IMR-90 (cell line): Measurements from ENCODE around the gene SNRNP27. TPM values are rescaled to one million over a fixed set of nuclear protein-coding genes. Genes with fewer than 3 reads are reported as not detected.

Experiments
- ATAC-seq: fragments of 200-7000 bp; cut with Tn5 transposase; 2 replicates; pipeline ENCODE4 v1.9.1; 2020; ENCODE audit warnings: low read depth, mild to moderate bottlenecking, moderate library complexity
- BruUV-seq: library from RNA; stranded (reverse); fragments of 400-500 nt; replicated peaks from 2 replicates; lab custom pipeline; 2021; lab: Mats Ljungman, UMichigan
- CTCF ChIA-PET: fragments of 300-600 bp; formaldehyde crosslinking; extraction: SDS; loops from one replicate; lab custom pipeline; 2021; ENCODE audit warnings: antibody characterized with exemption; lab: Yijun Ruan, JAX
- POLR2A ChIA-PET: fragments of 300-600 bp; sonication (Branson Sonifier 250); formaldehyde crosslinking; loops from one replicate; lab custom pipeline; 2022; ENCODE audit warnings: antibody characterized with exemption; ENCODE audit not compliant: unreplicated experiment; lab: Charles Lee
- DNase-seq: peaks from one replicate; pipeline ENCODE4 v3.0.0; 2013
- H2AFZ ChIP-seq: replicated peaks from 2 replicates; pipeline ENCODE3; 2013; ENCODE audit warnings: low read length, mild to moderate bottlenecking; ENCODE audit not compliant: poor library complexity
- H2AK5ac ChIP-seq: 2 replicates; pipeline ENCODE4 v1.6.1; 2013; ENCODE audit warnings: low read depth, low read length, inconsistent platforms
- H2AK9ac ChIP-seq: replicated peaks from 2 replicates; pipeline ENCODE3; 2013; ENCODE audit warnings: mild to moderate bottlenecking, low read depth, low read length, moderate library complexity; ENCODE audit not compliant: poor library complexity
- H2BK120ac ChIP-seq: 2 replicates; pipeline ENCODE4 v1.6.1; 2013; ENCODE audit warnings: low read depth, low read length, inconsistent platforms
- H2BK15ac ChIP-seq: 3 replicates; pipeline ENCODE4 v1.6.1; 2013; ENCODE audit warnings: low read depth, low read length, inconsistent platforms
- H2BK20ac ChIP-seq: 2 replicates; pipeline ENCODE4 v1.6.1; 2013; ENCODE audit warnings: low read depth, mild to moderate bottlenecking, inconsistent platforms, low read length, moderate library complexity
- H2BK5ac ChIP-seq: 2 replicates; pipeline ENCODE4 v1.6.1; 2013; ENCODE audit warnings: mild to moderate bottlenecking, low read depth, low read length, inconsistent platforms; ENCODE audit not compliant: poor library complexity, severe bottlenecking
- H3K14ac ChIP-seq: replicated peaks from 2 replicates; pipeline ENCODE4 v1.6.1; 2013; ENCODE audit warnings: low read depth, low read length, inconsistent platforms
- H3K18ac ChIP-seq: 2 replicates; pipeline ENCODE4 v1.6.1; 2013; ENCODE audit warnings: low read depth, low read length, control low read depth
- H3K23ac ChIP-seq: 2 replicates; pipeline ENCODE4 v1.6.1; 2013; ENCODE audit warnings: low read depth, low read length, inconsistent platforms
- H3K27ac ChIP-seq: 2 replicates; pipeline ENCODE4 v1.5.1; 2013; ENCODE audit warnings: mild to moderate bottlenecking, control low read depth, low read length; ENCODE audit not compliant: insufficient read depth
- H3K27me3 ChIP-seq: 2 replicates; pipeline ENCODE4 v1.6.1; 2013; ENCODE audit warnings: low read length; ENCODE audit not compliant: control insufficient read depth, insufficient read depth
- H3K36me3 ChIP-seq: 2 replicates; pipeline ENCODE4 v1.6.1; 2013; ENCODE audit warnings: low read length, mixed read lengths; ENCODE audit not compliant: control insufficient read depth, insufficient read depth
- H3K4ac ChIP-seq: 2 replicates; pipeline ENCODE4 v1.6.1; 2013; ENCODE audit warnings: low read depth, low read length, inconsistent platforms
- H3K4me1 ChIP-seq: 2 replicates; pipeline ENCODE4 v1.6.1; 2013; ENCODE audit warnings: low read length, mixed read lengths; ENCODE audit not compliant: control insufficient read depth, insufficient read depth
- H3K4me2 ChIP-seq: 2 replicates; pipeline ENCODE4 v1.6.1; 2013; ENCODE audit warnings: low read depth, mild to moderate bottlenecking, control low read depth, low read length, moderate library complexity
- H3K4me3 ChIP-seq: 2 replicates; pipeline ENCODE4 v1.5.1; 2013; ENCODE audit warnings: low read depth, mild to moderate bottlenecking, control low read depth, low read length, moderate library complexity; ENCODE audit not compliant: insufficient read depth
- H3K56ac ChIP-seq: 2 replicates; pipeline ENCODE4 v1.6.1; 2013; ENCODE audit warnings: low read length, inconsistent platforms; ENCODE audit not compliant: insufficient read depth; ENCODE audit errors: extremely low read depth
- H3K79me1 ChIP-seq, 2 experiments: 2 replicates each; pipeline ENCODE4 v1.6.1; 2013; ENCODE audit warnings: low read length in 2 of 2, inconsistent platforms in 1 of 2, low read depth in 1 of 2
- H3K9ac ChIP-seq: 2 replicates; pipeline ENCODE4 v1.6.1; 2013; ENCODE audit warnings: low read depth, low read length, control low read depth
- H3K9me1 ChIP-seq: 2 replicates; pipeline ENCODE4 v1.6.1; 2013; ENCODE audit warnings: low read length, inconsistent platforms; ENCODE audit not compliant: insufficient read depth
- H3K9me3 ChIP-seq: 2 replicates; pipeline ENCODE4 v1.6.1; 2013; ENCODE audit warnings: low read length; ENCODE audit not compliant: control insufficient read depth, insufficient read depth
- H4K20me1 ChIP-seq: 2 replicates; pipeline ENCODE4 v1.6.1; 2013; ENCODE audit warnings: low read length, inconsistent platforms; ENCODE audit not compliant: insufficient read depth
- H4K5ac ChIP-seq: 2 replicates; pipeline ENCODE4 v1.6.1; 2013; ENCODE audit warnings: mild to moderate bottlenecking, low read depth, low read length, control low read depth
- H4K8ac ChIP-seq, 2 experiments: 2 replicates each; pipeline ENCODE4 v1.6.1; 2013; ENCODE audit warnings: low read depth in 2 of 2, low read length in 2 of 2, control low read depth in 1 of 2, inconsistent platforms in 1 of 2
- H4K91ac ChIP-seq: 2 replicates; pipeline ENCODE4 v1.6.1; 2013; ENCODE audit warnings: low read depth, low read length, inconsistent platforms; ENCODE audit not compliant: insufficient read depth
- BHLHE40 ChIP-seq: fragments of 150-350 bp; IDR thresholded peaks from 2 replicates; pipeline ENCODE4 v1.6.1; 2016; ENCODE audit warnings: mild to moderate bottlenecking, low read depth, low read length
- CEBPB ChIP-seq: IDR thresholded peaks from 2 replicates; pipeline ENCODE4 v1.6.1; 2012; ENCODE audit warnings: low read depth, low read length, improper control_type of control experiment
- CHD1 ChIP-seq: IDR thresholded peaks from 2 replicates; pipeline ENCODE4 v1.6.1; 2012; ENCODE audit warnings: low read depth, low read length, improper control_type of control experiment
- FOS ChIP-seq: fragments of 150-350 bp; IDR thresholded peaks from 2 replicates; pipeline ENCODE4 v1.6.1; 2016; ENCODE audit warnings: low read depth, low read length
- MAZ ChIP-seq: IDR thresholded peaks from 2 replicates; pipeline ENCODE4 v1.6.1; 2012; ENCODE audit warnings: low read depth, mild to moderate bottlenecking, low read length, improper control_type of control experiment, moderate library complexity, borderline replicate concordance
- MXI1 ChIP-seq: IDR thresholded peaks from 2 replicates; pipeline ENCODE4 v1.6.1; 2012; ENCODE audit warnings: low read depth, mild to moderate bottlenecking, low read length, moderate library complexity, borderline replicate concordance
- NFE2L2 ChIP-seq: fragments of 150-350 bp; IDR thresholded peaks from 2 replicates; pipeline ENCODE4 v1.6.1; 2016; ENCODE audit warnings: low read depth, mild to moderate bottlenecking, low read length
- POLR2A ChIP-seq: IDR thresholded peaks from 2 replicates; pipeline ENCODE4 v1.6.1; 2012; ENCODE audit warnings: mild to moderate bottlenecking, low read depth, low read length
- RAD21 ChIP-seq: IDR thresholded peaks from 2 replicates; pipeline ENCODE4 v1.6.1; 2012; ENCODE audit warnings: low read length, improper control_type of control experiment
- RCOR1 ChIP-seq: IDR thresholded peaks from 2 replicates; pipeline ENCODE4 v1.6.1; 2012; ENCODE audit warnings: mild to moderate bottlenecking, low read length, improper control_type of control experiment; ENCODE audit not compliant: insufficient replicate concordance
- RFX5 ChIP-seq: IDR thresholded peaks from 2 replicates; pipeline ENCODE4 v1.8.0; 2012; ENCODE audit warnings: low read depth, mild to moderate bottlenecking, low read length, moderate library complexity
- SMC3 ChIP-seq: fragments of 150-350 bp; IDR thresholded peaks from 2 replicates; pipeline ENCODE4 v1.6.1; 2016; ENCODE audit warnings: low read depth, mild to moderate bottlenecking, antibody characterized with exemption, low read length, moderate library complexity
- WGBS, 2 experiments: methylation state at CpG; one replicate each; pipeline versions ENCODE4 v1.1.5 to v1.1.7; 2013; ENCODE audit warnings: missing lambda C conversion rate in 2 of 2; ENCODE audit not compliant: insufficient read length in 1 of 2; ENCODE audit errors: extremely low coverage in 2 of 2; 5-methylcytosine and 5-hydroxymethylcytosine counted together
- dilution Hi-C: fragments of 300-500 bp; cut with HindIII; formaldehyde crosslinking; loops from one replicate; pipeline ENCODE4 v1.14.3; 2018; ENCODE audit warnings: low sequenced_read_pairs; ENCODE audit not compliant: unreplicated experiment
- in situ Hi-C: fragments of 300-500 bp; cut with MboI; formaldehyde crosslinking; loops from 3 replicates; pipeline ENCODE4 v1.14.3; 2019; ENCODE audit warnings: low sequenced_read_pairs, inconsistent platforms, mixed read lengths
- intact Hi-C: fragments of 100-400 bp; cut with micrococcal nuclease; formaldehyde crosslinking; loops from 2 replicates; pipeline ENCODE4 v1.10.0; 2022
- polyA plus RNA-seq, 3 experiments: library from polyadenylated mRNA; depleted of rRNA; stranded (reverse); fragments of >200 nt; gene quantifications; 2 replicates each; pipeline ENCODE4 v1.2.3, GENCODE V29; 2012; ENCODE audit warnings: low replicate concordance in 1 of 3
- total RNA-seq: library from RNA; depleted of rRNA; stranded (reverse); fragments of >200 nt; gene quantifications from 2 replicates; pipeline ENCODE4 v1.2.3, GENCODE V29; 2012
- TF ChIP-seq, protein P1 (sequence below): fragments of 150-350 bp; IDR thresholded peaks from 2 replicates; pipeline ENCODE4 v1.6.1; 2016; ENCODE audit warnings: low read depth, mild to moderate bottlenecking, low read length, moderate library complexity, borderline replicate concordance
- TF ChIP-seq, protein P2 (sequence below): fragments of 150-350 bp; IDR thresholded peaks from 2 replicates; pipeline ENCODE4 v1.6.1; 2017; ENCODE audit warnings: mild to moderate bottlenecking, antibody characterized with exemption, low read length, low read depth
- TF ChIP-seq, protein P3 (sequence below): conservative IDR thresholded peaks from 2 replicates; pipeline ENCODE4 v1.5.1; 2012; ENCODE audit warnings: mild to moderate bottlenecking, low read depth, low read length, improper control_type of control experiment

The SNRNP27 gene
- total and polyA plus RNA-seq, 2 of the 4 experiments (the other 2 are of a cell fraction): 8.8 to 48.3 TPM

DNA sequence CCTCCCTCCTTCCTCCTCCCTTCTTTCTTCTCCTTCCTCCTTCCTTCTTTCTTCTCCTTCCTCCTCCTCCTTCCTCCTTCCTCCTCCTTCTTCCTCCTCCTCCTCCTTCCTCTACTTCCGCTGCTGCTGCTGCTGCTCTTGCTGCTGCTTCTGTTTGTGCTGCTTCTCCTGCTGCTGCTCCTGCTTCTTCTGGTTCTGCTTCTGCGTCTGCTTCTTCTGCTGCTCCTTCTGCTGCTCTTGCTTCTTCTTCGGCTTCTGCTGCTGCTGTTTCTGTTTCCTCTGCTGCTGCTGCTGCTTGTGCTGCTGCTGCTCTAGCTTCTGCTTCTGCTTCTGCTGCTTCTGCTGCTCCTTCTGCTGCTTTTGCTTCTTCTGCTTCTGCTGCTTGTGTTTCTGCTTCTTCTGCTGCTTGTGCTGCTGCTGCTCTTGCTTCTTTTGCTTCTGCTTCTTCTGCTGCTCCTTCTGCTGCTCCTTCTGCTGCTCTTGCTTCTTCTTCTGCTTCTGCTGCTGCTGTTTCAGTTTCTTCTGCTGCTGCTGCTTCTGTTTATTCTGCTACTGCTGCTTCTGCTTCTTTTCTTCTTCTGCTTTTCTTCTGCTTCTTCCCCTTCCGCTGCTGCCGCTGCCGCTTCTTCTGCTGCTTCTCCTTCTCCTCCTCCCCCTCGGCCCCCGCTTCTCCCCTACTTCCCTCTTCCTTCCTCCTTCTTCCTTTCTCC lies 8.6 kb downstream of the SNRNP27 start:
- no peak overlapping the region for H3K27ac ChIP-seq
- dilution Hi-C loops: no loop called here
- H3K4me1 ChIP-seq: no peaks in the 10 kb centered on the region
- TF ChIP-seq MAZ (no peak), BHLHE40 (no peak), POLR2A (no peak), RFX5 (no peak), MXI1 (no peak), RAD21 (no peak), FOS (no peak), CEBPB (no peak), CHD1 (no peak), NFE2L2 (no peak), RCOR1 (no peak), SMC3 (no peak)
- TF ChIP-seq, protein P1, sequence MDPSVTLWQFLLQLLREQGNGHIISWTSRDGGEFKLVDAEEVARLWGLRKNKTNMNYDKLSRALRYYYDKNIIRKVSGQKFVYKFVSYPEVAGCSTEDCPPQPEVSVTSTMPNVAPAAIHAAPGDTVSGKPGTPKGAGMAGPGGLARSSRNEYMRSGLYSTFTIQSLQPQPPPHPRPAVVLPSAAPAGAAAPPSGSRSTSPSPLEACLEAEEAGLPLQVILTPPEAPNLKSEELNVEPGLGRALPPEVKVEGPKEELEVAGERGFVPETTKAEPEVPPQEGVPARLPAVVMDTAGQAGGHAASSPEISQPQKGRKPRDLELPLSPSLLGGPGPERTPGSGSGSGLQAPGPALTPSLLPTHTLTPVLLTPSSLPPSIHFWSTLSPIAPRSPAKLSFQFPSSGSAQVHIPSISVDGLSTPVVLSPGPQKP: no peak
- TF ChIP-seq, protein P2, sequence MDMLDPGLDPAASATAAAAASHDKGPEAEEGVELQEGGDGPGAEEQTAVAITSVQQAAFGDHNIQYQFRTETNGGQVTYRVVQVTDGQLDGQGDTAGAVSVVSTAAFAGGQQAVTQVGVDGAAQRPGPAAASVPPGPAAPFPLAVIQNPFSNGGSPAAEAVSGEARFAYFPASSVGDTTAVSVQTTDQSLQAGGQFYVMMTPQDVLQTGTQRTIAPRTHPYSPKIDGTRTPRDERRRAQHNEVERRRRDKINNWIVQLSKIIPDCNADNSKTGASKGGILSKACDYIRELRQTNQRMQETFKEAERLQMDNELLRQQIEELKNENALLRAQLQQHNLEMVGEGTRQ: no peak
- TF ChIP-seq, protein P3, sequence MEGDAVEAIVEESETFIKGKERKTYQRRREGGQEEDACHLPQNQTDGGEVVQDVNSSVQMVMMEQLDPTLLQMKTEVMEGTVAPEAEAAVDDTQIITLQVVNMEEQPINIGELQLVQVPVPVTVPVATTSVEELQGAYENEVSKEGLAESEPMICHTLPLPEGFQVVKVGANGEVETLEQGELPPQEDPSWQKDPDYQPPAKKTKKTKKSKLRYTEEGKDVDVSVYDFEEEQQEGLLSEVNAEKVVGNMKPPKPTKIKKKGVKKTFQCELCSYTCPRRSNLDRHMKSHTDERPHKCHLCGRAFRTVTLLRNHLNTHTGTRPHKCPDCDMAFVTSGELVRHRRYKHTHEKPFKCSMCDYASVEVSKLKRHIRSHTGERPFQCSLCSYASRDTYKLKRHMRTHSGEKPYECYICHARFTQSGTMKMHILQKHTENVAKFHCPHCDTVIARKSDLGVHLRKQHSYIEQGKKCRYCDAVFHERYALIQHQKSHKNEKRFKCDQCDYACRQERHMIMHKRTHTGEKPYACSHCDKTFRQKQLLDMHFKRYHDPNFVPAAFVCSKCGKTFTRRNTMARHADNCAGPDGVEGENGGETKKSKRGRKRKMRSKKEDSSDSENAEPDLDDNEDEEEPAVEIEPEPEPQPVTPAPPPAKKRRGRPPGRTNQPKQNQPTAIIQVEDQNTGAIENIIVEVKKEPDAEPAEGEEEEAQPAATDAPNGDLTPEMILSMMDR: no peak

More for the DNA sequence above, 8.6 kb downstream of the SNRNP27 start:
- H2BK20ac ChIP-seq: no peak overlapping the region
- H2BK15ac ChIP-seq: no peak overlapping the region
- H3K14ac ChIP-seq: no peak overlapping the region
- no peaks in the 10 kb centered on the region for H4K20me1 ChIP-seq
- H2BK120ac ChIP-seq: no peak overlapping the region
- H4K5ac ChIP-seq: no peak overlapping the region
- no peak overlapping the region for H2AK9ac ChIP-seq
- no peaks in the 10 kb centered on the region for H3K27me3 ChIP-seq
- no peaks in the 10 kb centered on the region for H3K9me3 ChIP-seq
- no peak overlapping the region for H3K9ac ChIP-seq
- no peak overlapping the region for H3K23ac ChIP-seq
- ChIA-PET CTCF (no interaction called here), POLR2A (interaction anchor here (0.8 kb wide), 1 partner anchor 12 kb away, joined by 3 read pairs; no protein-coding TSS in a partner anchor)
- H3K56ac ChIP-seq: no peak overlapping the region
- no peak overlapping the region for H3K4me2 ChIP-seq
- no peak for ATAC-seq
- BruUV-seq: no TSS peak
- no peak overlapping the region for H4K91ac ChIP-seq
- H2BK5ac ChIP-seq: no peak overlapping the region
- H3K4ac ChIP-seq: no peak overlapping the region
- H3K4me3 ChIP-seq: no peak overlapping the region
- H2AK5ac ChIP-seq: no peak overlapping the region
- WGBS, 2 experiments: 84% methylated on average over 2 of the region's 8 CpGs; no CpG with 5 or more reads in 1 of the 2 experiments
- no peak overlapping the region for H2AFZ ChIP-seq
- H3K18ac ChIP-seq: no peak overlapping the region
- DNase-seq: no peak
- 0 out of 2 replicates have a peak, but pooled peaks cover 2% of the 10 kb centered on the region for H3K9me1 ChIP-seq
- peaks cover 17 to 26% of the 10 kb centered on the region in 2 experiments for H3K79me1 ChIP-seq
- H4K8ac ChIP-seq: no peak overlapping the region
- in situ Hi-C loops (loop anchor here (25.0 kb wide), 1 partner anchor 335 kb away; the partner anchor contains the start of gene TIA1), intact Hi-C loops (no loop called here)
- peaks cover 29% of the 10 kb centered on the region for H3K36me3 ChIP-seq
